MG63 (cell line): ENCODE measurements around the gene KRT6C. TPM values are rescaled to one million over a fixed set of nuclear protein-coding genes. Genes with fewer than 3 reads are reported as not detected.

Experiments used
- DNase-seq: peaks from one replicate; pipeline ENCODE4 v3.0.0-alpha.2; 2020
- H3K27me3 ChIP-seq: fragments of 250-450 bp; sonication (Bioruptor Pico); 2 replicates; pipeline ENCODE4 v1.5.1; 2020; ENCODE audit warnings: mild to moderate bottlenecking, moderate library complexity
- H3K36me3 ChIP-seq: fragments of 250-450 bp; sonication (Bioruptor Pico); 2 replicates; pipeline ENCODE4 v1.5.1; 2020; ENCODE audit warnings: mild to moderate bottlenecking, moderate library complexity
- H3K4me3 ChIP-seq: fragments of 250-450 bp; sonication (Bioruptor Pico); 2 replicates; pipeline ENCODE4 v1.5.1; 2020; ENCODE audit warnings: mild to moderate bottlenecking, moderate library complexity
- H3K9me3 ChIP-seq: fragments of 250-450 bp; sonication (Bioruptor Pico); 2 replicates; pipeline ENCODE4 v1.5.1; 2020; ENCODE audit warnings: mild to moderate bottlenecking, moderate library complexity
- total RNA-seq: library from RNA; depleted of rRNA; stranded (reverse); fragments of >200 nt; shearing (Covaris generic); gene quantifications from 2 replicates; pipeline ENCODE4 v1.2.3, GENCODE V29; 2014; ENCODE audit warnings: low replicate concordance; rRNA removed

Gene KRT6C
- total RNA-seq: not detected in 2 replicates

DNA sequence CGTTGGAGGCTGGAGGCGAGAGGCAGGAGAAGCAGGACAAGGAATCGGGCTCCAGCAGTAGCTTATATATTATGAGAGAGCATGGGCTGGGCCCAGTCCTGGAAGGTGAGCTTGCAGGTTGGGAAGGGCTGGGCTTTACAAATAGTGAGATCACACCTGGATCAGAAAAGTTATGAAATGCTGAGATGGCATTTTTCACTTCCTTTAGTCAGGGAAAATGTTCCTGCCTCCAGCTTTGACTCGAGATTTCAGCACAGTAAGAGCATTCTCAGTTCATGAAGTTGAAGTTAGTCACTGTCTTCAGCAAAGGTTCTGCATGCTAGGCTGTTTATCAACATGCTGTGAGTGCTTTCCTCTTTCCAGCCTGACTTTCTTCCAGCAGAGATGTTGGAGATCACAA is at the start of gene KRT6C:
Gene KRT6C (minus strand): TSS at position 38 of the 400 bp plus-strand sequence. CDS start 68 bp downstream, outside the sequence.
- DNase-seq: no peak
- peaks cover 3% of the 10 kb centered on the region; the same call in 1 of the 2 replicates for H3K9me3 ChIP-seq
- no peaks in the 10 kb centered on the region for H3K36me3 ChIP-seq
- H3K27me3 ChIP-seq: peaks cover 3% of the 10 kb centered on the region; the same call in 1 of the 2 replicates
- no peak within 1 kb of the TSS for H3K4me3 ChIP-seq

- Histone ChIP-seq H3K9me3 (no peaks in the 10 kb centered on the region), H3K27me3 (no peaks in the 10 kb centered on the region), H3K4me3 (no peak overlapping the region), H3K36me3 (no peaks in the 10 kb centered on the region)
- DNase-seq: peak; percentile 82
These were observed 48.9 kb upstream of the KRT6C start for GRCh38 chr12:52522346-52523011.

DNA sequence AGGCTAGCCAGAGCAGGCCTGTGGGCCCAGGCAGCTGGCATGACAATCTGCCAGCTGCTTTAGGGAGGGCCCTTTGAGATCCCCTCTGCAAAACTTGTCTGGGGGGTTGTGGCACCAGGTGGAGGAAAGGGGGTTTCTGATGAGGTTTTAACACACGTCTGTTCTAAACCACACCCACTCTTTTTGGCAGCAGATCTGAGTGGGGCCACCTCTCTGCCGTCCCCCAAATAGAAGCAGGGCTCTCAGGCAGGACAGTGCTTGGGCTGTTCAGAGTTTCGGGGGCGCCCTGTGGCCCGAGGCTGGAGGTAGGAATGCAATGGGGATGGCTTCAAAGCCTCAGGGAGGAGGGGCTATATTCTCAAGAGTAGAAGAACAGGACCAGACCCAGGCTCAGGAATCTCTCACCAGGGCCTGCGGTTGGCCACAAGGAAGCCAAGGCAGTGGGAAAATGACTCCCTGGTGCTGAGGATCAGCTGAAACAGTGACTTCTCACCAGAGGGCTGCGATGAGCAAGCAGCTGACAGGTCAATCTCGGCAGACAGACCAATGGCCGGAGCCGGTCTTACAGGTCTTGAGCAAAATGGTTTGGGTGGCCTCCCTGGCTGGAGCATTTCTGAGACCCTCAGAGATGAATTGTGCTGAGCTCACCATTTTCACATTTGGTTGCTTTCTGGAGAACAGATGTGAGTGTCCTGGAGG is 48.1 kb upstream of the KRT6C start:
- H3K9me3 ChIP-seq: no peaks in the 10 kb centered on the region
- no peaks in the 10 kb centered on the region for H3K36me3 ChIP-seq
- no peaks in the 10 kb centered on the region for H3K27me3 ChIP-seq
- H3K4me3 ChIP-seq: no peak overlapping the region
- DNase-seq: peak; percentile 24

DNA sequence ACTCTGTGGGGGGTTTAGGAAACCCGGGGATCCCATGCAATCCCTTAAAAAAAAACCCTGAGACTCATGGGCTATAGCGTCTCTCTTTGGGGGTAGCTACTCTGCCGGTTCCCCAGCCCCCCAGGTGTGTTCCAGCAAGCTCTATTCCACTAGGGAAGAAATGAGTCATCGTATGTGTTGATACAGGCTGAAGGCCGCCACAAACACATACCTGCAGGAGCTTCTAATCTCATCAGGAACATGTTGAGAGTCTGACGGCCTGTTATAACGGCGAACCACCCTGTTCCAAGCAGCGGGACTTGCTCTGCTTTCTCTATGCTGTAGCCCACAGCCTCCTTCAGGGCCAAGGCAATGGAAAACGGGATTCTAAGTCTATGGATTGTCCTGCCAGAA is 47.6 kb upstream of the KRT6C start:
- no peak for DNase-seq

DNA sequence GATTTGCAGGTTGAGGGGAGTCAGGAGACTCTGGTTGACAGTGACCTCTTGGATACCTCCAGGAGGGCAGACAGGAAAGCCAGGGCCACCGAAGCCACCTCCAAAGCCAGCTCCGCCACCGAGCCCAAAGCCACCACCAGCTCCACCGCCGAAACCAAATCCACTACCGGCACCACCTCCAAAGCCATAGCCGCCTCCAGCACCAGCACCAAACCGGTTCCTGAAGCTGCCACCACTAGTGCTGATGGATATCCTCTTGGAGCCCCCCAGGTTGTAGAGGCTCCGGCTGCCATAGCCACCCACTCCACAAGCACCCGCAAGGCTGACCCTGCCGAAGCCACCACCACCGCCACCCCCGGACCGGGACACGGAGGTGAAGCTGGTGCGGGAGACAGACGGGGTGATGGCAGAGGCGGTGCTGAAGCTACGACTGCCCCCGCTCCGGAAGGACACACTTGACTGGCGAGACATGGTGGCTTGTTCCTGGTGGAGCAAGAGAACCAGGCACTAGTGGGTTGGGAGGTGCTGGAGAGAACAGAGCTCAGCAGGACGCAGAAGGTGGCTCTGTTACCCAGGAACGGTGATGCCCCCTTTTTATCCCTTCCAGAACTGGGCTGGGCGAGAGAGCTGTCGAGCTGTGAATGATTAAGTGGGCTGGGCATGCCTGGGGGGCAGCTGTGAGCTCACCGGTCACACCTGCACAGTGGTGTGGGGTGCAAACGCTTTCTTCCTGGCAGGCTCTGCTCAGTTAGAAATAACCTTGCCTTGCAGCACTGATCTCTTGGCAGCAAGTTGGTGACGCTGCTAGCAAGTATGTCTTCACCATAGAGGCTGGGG is 46.4 kb upstream of the KRT6C start, which contains the start of gene KRT5:
Gene KRT5 (minus strand): TSS at position 569 of the 837 bp plus-strand sequence. CDS start 98 bp downstream, at position 471.
- no peaks in the 10 kb centered on the region for H3K36me3 ChIP-seq
- H3K4me3 ChIP-seq: no peak within 1 kb of the TSS
- no peaks in the 10 kb centered on the region for H3K9me3 ChIP-seq
- no peak for DNase-seq
- no peaks in the 10 kb centered on the region for H3K27me3 ChIP-seq

More for the DNA sequence above, 47.6 kb upstream of the KRT6C start:
- Histone ChIP-seq H3K9me3 (no peaks in the 10 kb centered on the region), H3K27me3 (no peaks in the 10 kb centered on the region), H3K36me3 (no peaks in the 10 kb centered on the region), H3K4me3 (no peak overlapping the region)

GRCh38 chr12:52519387-52519703 is 45.7 kb upstream of the KRT6C start:
- Histone ChIP-seq H3K27me3 (no peaks in the 10 kb centered on the region), H3K36me3 (no peaks in the 10 kb centered on the region), H3K9me3 (no peaks in the 10 kb centered on the region), H3K4me3 (no peak overlapping the region)
- DNase-seq: no peak

DNA sequence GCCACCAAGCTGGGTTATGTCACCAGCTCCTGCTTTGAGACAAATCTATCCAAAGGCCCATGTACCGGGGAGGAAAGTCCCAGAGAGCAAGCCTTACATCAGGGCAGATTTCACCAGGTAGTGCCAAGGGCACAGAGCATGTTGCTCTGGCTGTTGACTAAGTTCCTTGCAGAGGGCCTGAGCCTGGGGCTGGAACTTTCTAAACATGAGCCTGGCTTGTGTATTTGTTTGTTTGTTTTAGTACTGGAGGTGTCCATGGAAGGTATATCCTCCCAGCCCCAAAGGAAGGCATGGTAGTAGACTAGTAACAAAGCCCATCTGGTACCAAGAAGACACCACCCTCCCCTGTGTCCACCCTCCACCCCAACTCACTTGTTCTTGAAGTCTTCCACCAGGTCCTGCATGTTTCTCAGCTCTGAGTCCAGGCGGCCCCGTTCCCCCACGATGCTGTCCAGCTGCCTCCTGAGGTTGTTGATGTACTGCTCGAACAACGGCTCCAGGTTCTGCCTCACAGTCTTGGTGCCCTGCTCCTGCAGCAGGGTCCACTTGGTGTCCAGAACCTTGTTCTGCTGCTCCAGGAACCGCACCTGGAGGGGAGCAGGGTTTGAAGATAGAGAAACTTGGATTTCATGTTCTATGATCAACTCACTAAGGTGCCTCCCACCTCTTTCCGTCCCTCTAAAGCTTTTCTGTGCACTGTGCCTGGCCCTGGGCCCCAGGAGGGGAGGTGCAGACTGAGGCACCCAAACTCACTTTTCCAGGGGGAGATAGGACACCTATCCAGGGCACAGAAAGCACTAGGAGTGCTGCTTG is 45.2 kb upstream of the KRT6C start:
- H3K4me3 ChIP-seq: no peak overlapping the region
- no peak for DNase-seq
- no peaks in the 10 kb centered on the region for H3K27me3 ChIP-seq

GRCh38 chr12:52517888-52518287 is 44.3 kb upstream of the KRT6C start:
- Histone ChIP-seq H3K36me3 (no peaks in the 10 kb centered on the region), H3K9me3 (no peaks in the 10 kb centered on the region), H3K4me3 (no peak overlapping the region), H3K27me3 (no peaks in the 10 kb centered on the region)
- no peak for DNase-seq

More for the DNA sequence above, 45.2 kb upstream of the KRT6C start:
- H3K9me3 ChIP-seq: no peaks in the 10 kb centered on the region
- no peaks in the 10 kb centered on the region for H3K36me3 ChIP-seq

GRCh38 chr12:52517005-52517835 is 43.6 kb upstream of the KRT6C start:
- Histone ChIP-seq H3K9me3 (no peaks in the 10 kb centered on the region), H3K27me3 (no peaks in the 10 kb centered on the region), H3K36me3 (no peaks in the 10 kb centered on the region), H3K4me3 (no peak overlapping the region)
- DNase-seq: no peak

- H3K9me3 ChIP-seq: peaks cover 3% of the 10 kb centered on the region; the same call in 1 of the 2 replicates
- no peak for DNase-seq
- H3K27me3 ChIP-seq: no peaks in the 10 kb centered on the region
- no peaks in the 10 kb centered on the region for H3K36me3 ChIP-seq
- no peak overlapping the region for H3K4me3 ChIP-seq
These were observed 42.6 kb upstream of the KRT6C start for GRCh38 chr12:52515927-52516831.

GRCh38 chr12:52515319-52515646 is 41.7 kb upstream of the KRT6C start:
- H3K9me3 ChIP-seq: peaks cover 10% of the 10 kb centered on the region
- no peak overlapping the region for H3K4me3 ChIP-seq
- no peaks in the 10 kb centered on the region for H3K36me3 ChIP-seq
- no peak for DNase-seq
- H3K27me3 ChIP-seq: no peaks in the 10 kb centered on the region

DNA sequence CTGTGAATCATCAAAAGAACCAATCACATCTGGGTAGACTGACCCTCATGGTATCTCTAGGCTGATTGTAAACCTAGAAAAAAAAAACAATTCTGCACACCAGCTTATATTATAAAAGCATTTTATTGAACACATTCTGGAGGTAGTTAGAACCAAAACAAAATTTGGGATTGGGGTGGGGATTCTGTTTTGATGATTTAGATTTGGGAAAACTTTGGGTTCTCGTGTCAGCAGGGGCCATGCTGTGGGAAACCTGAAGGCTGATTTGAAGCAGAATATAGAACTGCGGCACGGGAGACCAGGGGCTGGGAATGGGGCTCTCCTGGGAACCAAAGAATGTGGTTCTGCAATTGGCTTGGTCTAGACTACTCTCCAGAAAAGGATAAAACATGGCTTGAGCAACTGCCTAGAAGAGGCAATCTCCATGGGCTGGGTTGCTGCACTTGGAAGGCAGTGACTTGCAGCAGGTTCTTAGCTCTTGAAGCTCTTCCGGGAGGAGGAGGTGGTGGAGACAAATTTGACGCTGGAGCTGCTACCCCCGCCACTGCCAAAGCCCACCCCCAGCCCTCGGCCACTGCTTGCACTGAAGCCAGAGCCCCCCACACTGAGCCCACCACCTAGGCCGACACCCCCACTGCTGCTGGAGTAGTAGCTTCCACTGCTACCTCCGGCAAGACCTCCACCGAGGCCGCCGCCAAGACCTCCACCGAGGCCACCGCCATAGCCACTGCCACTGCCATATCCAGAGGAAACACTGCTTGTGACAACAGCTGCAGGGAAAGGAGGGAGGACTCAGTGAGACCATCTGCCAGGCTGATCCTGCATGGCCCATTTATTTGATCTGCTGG is 41.1 kb upstream of the KRT6C start:
- Histone ChIP-seq H3K27me3 (no peaks in the 10 kb centered on the region), H3K4me3 (no peak overlapping the region), H3K9me3 (peaks cover 12% of the 10 kb centered on the region), H3K36me3 (no peaks in the 10 kb centered on the region)
- no peak for DNase-seq

DNA sequence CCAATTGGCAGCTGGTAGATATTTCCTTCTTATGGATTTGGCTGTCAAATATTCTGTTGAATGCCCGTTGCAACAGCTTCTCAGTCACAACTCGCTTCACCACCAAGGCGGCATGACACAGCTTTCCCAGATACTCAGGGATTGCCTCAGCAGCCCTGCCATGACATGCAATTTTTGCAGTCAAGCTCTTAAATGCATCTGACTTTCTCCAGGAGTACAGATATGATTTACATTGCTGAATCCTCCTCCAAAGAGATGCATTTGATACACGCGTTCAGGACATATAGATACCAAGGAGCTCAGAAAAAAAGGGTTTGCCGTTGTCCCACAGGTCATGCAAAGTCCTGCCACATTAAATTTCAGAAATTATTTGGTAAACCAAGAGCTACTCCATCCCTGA is 40.1 kb upstream of the KRT6C start:
- peaks cover 12% of the 10 kb centered on the region for H3K9me3 ChIP-seq
- no peak overlapping the region for H3K4me3 ChIP-seq
- no peaks in the 10 kb centered on the region for H3K27me3 ChIP-seq
- no peaks in the 10 kb centered on the region for H3K36me3 ChIP-seq
- DNase-seq: no peak

DNA sequence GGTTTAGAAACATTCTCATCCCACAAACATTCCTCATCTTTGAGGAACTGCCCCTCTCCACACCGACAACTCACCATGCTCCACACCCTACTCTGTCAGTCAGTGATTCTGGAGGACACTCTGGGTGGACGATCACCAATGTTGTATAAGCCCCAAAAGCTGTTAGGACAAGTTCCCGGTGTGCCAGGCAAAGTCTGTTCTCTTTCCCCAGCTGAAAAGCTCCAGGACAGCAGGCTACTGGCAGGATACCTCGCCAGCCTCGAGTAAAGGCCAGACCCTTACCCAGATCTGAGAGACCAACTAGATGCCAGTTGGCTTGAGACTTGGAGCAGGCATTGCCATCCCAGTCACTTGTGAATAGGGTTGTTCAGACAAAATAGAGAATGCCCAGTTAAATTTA is 34.6 kb upstream of the KRT6C start:
- H3K36me3 ChIP-seq: no peaks in the 10 kb centered on the region
- peaks cover 12% of the 10 kb centered on the region for H3K9me3 ChIP-seq
- H3K27me3 ChIP-seq: no peaks in the 10 kb centered on the region
- no peak for DNase-seq
- no peak overlapping the region for H3K4me3 ChIP-seq
